Adrenal gland (tissue), 5 donors: ENCODE measurements around the gene RGL3.
"Not testable (repeated sequence)": the region's sequence is repeated elsewhere in the genome, so short reads cannot be mapped to it uniquely, and the experiment has no call there.

Experiments
- POLR2A ChIP-seq, 2 donors: fragments of 450-650 bp; IDR thresholded peaks; one replicate each; pipeline ENCODE4 v1.6.1; 2017; ENCODE audit warnings: antibody characterized with exemption in 2 of 2, mild to moderate bottlenecking in 2 of 2, moderate library complexity in 1 of 2
- TF ChIP-seq, protein P1 (sequence below), 6 experiments: fragments of 450-650 bp in 4 of 6; fragments of 200-600 bp in 2 of 6; sonication (generic) in 1 of 6; IDR thresholded peaks; 1 replicate in 5 of 6; 2 replicates in 1 of 6; pipeline versions ENCODE4 v1.5.1 to v1.8.0; 2016 to 2021; ENCODE audit warnings: antibody characterized with exemption in 6 of 6, mild to moderate bottlenecking in 2 of 6, moderate library complexity in 1 of 6
- donor health status: DM: no; HTN: no; CAD: no.

DNA sequence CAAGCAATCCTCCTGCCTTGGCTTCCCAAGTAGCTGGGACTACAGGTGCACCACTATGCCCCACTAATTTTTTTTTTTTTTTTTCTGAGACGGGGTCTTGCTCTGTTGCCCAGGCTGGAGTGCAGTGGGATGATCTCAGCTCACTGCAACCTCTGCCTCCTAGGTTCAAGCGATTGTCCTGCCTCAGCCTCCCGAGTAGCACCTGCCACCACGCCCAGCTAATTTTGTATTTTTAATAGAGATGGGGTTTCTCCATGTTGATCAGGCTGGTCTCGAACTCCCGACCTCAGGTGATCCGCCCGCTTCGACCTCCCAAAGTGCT lies 36.1 kb upstream of the RGL3 start:
- TF ChIP-seq, protein P1, sequence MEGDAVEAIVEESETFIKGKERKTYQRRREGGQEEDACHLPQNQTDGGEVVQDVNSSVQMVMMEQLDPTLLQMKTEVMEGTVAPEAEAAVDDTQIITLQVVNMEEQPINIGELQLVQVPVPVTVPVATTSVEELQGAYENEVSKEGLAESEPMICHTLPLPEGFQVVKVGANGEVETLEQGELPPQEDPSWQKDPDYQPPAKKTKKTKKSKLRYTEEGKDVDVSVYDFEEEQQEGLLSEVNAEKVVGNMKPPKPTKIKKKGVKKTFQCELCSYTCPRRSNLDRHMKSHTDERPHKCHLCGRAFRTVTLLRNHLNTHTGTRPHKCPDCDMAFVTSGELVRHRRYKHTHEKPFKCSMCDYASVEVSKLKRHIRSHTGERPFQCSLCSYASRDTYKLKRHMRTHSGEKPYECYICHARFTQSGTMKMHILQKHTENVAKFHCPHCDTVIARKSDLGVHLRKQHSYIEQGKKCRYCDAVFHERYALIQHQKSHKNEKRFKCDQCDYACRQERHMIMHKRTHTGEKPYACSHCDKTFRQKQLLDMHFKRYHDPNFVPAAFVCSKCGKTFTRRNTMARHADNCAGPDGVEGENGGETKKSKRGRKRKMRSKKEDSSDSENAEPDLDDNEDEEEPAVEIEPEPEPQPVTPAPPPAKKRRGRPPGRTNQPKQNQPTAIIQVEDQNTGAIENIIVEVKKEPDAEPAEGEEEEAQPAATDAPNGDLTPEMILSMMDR (IDR thresholded peaks at IDR 0.05), result not testable (repeated sequence)
- not testable (repeated sequence) for TF ChIP-seq POLR2A (IDR thresholded peaks at IDR 0.05)
